Measurements from ENCODE around the gene PKN3.

PKN3 gene

GRCh38 chr9:128684065-128684324, 18.3 kb upstream of the PKN3 start:
- H3K4me3 Mint-ChIP-seq = peak overlapping the region; percentile 95
- H3K4me1 Mint-ChIP-seq = peaks cover 52% of the 10 kb centered on the region
- no peak for TF ChIP-seq CTCF (IDR thresholded peaks at IDR 0.05)
- H3K36me3 Mint-ChIP-seq (ENCODE audit: low read depth) = peaks cover 5% of the 10 kb centered on the region
- H3K27ac Mint-ChIP-seq = peak overlapping the region; percentile 94
- DNase-seq = no peak
- no peaks in the 10 kb centered on the region for H3K27me3 Mint-ChIP-seq (ENCODE audit: low read depth, poor library complexity)
- H3K9me3 Mint-ChIP-seq = peaks cover 6% of the 10 kb centered on the region

DNA sequence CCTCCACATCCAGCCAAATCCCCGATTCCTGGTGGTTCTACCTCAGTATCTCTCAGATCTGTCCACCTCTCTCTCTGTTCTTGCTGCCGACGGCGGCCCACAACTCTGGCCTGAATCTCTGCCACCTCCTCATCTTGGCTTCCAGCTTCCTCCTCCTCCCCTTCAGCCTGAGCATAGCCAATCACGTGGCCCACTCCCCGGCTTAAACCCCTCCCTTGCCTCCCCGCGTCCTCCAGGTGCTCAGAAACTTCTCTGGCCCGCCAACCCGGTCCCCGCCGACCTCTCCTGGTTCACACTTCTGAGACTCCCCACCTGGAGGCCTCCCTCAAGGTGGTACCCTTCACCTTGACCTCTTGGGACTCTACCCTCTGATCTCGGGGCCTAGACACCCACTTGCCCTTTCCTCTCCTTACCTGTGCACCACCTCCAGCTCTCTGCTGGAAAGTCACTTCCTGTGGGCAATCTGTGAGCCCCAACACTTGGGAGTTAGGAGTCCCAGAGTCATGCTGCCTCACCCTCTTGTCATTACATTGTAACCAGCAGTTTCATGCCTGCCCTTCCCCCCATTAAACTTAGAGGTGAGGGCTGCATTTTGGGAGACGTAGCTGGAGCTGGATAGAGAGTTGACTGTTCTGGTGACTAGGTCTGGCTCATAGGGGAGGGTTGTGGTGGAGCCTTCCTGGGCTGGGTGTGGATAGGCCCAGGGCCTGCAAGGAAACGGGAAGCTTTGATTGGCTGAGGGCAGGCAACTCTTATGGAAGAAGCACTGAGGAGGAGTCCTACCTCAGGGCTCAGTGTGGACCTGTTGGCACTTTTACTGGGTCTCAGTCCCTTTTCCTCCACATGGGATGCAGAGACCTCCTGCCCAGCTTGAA, 17.7 kb upstream of the PKN3 start:
- TF ChIP-seq CTCF (IDR thresholded peaks at IDR 0.05) = no peak
- Mint-ChIP-seq H3K36me3 (ENCODE audit: low read depth) (peaks cover 5% of the 10 kb centered on the region), H3K27me3 (ENCODE audit: low read depth, poor library complexity) (no peaks in the 10 kb centered on the region), H3K4me1 (peaks cover 52% of the 10 kb centered on the region), H3K9me3 (peaks cover 6% of the 10 kb centered on the region), H3K4me3 (peak overlapping the region; percentile 95), H3K27ac (peak overlapping the region; percentile 94)
- DNase-seq = peak; percentile 64

GRCh38 chr9:128685636-128686489, 16.4 kb upstream of the PKN3 start:
- H3K27ac Mint-ChIP-seq = peak overlapping the region; percentile 93
- peaks cover 6% of the 10 kb centered on the region for H3K9me3 Mint-ChIP-seq
- no peaks in the 10 kb centered on the region for H3K27me3 Mint-ChIP-seq (ENCODE audit: low read depth, poor library complexity)
- peak overlapping the region; percentile 95 for H3K4me3 Mint-ChIP-seq
- H3K36me3 Mint-ChIP-seq (ENCODE audit: low read depth) = peaks cover 5% of the 10 kb centered on the region
- no peak for DNase-seq
- TF ChIP-seq CTCF (IDR thresholded peaks at IDR 0.05) = no peak
- H3K4me1 Mint-ChIP-seq = peaks cover 52% of the 10 kb centered on the region

DNA sequence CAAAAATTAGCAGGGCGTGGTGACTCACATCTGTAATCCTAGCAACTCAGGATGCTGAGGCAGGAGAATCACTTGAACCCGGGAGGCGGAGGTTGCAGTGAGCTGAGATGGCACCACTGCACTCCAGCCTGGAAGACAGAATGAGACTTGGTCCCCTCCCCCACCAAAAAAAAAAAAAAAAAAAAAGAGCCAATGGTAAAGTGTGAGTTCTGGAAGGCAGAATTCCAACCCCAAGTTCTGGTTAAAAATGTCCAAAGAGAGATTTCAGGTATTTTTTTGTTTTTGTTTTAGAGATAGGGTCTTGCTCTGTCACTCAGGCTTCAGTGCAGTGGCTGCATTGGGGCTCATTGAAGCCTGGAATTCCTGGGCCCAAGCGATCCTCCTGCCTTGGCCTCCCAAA, 14.8 kb upstream of the PKN3 start:
- Mint-ChIP-seq H3K36me3 (ENCODE audit: low read depth) (peaks cover 13% of the 10 kb centered on the region), H3K9me3 (peaks cover 6% of the 10 kb centered on the region), H3K4me3 (peak overlapping the region; percentile 15), H3K27ac (no peak overlapping the region), H3K27me3 (ENCODE audit: low read depth, poor library complexity) (no peaks in the 10 kb centered on the region), H3K4me1 (peaks cover 66% of the 10 kb centered on the region)
- DNase-seq = no peak
- no peak for TF ChIP-seq CTCF (IDR thresholded peaks at IDR 0.05)

DNA sequence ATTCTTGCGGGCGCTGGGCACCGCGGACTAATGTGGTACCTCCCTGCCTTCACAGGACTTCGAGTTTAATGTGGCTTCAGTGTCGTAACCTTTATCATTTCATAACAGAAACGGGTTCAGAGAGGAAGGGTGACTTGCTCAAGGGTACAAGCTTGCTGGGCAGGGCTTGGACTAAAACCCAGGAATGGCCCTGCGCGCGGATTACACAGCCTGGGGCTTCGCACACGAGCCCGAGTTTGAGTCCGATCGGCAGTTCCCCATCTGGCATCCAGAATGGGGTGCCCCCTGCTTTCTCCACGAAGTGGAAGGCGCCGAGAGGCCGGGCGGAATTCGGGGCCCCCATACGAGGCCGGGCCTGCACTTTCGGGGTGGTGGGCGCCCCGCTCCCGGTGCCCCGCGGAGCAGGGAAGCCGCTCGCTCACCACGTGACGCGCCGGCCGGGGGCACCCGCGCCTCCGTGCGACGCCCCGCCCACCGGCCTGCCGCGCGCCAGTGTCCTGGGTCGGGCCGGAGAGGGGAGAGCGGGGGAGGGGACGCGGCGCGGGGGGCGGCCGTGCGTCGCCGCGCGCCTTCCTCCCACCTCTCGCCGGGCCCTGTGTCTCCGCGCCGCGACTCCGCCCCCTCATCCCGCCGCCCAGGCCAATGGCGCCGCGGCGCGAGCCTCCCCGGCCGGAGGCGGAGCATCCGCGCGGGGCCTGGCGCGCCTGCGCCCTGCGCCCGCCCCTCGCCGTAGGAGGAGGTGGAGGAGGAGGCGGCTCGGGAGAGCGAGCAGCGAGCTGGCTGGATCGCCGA, 13.6 kb upstream of the PKN3 start, which contains the start of gene SET:
Gene SET, plus strand, starts transcription at position 722 of the 792 bp plus-strand sequence. CDS start 361 bp downstream, outside the sequence.
- Mint-ChIP-seq H3K27ac (peak within 1 kb of the TSS; percentile 87), H3K4me1 (peaks cover 60% of the 10 kb centered on the region), H3K36me3 (ENCODE audit: low read depth) (peaks cover 22% of the 10 kb centered on the region)

More for the DNA sequence above, 13.6 kb upstream of the PKN3 start, which contains the start of gene SET:
- TF ChIP-seq CTCF (IDR thresholded peaks at IDR 0.05) = no peak
- Mint-ChIP-seq H3K9me3 (no peaks in the 10 kb centered on the region), H3K4me3 (peak within 1 kb of the TSS; percentile 82), H3K27me3 (ENCODE audit: low read depth, poor library complexity) (no peaks in the 10 kb centered on the region)
- peak; percentile 97 for DNase-seq

All from nephron progenitor cell (in vitro differentiated cells).